Left renal pelvis (tissue), 4 donors: ENCODE results near the gene POLE. TPM values are rescaled to one million over a fixed set of nuclear protein-coding genes. Genes with fewer than 3 reads are reported as not detected.

Experiments
- DNase-seq, 4 donors: peaks; one replicate each; pipeline ENCODE4 v3.0.0-alpha.2; 2013; ENCODE audit warnings: low read depth in 4 of 4, low spot score in 3 of 4
- polyA plus RNA-seq, 4 donors: library from polyadenylated mRNA; unstranded; fragments of 120-200 nt; gene quantifications; one replicate each; pipeline ENCODE4 v1.2.1, GENCODE V29; 2013; ENCODE audit not compliant: insufficient read length in 4 of 4

Gene POLE
- polyA plus RNA-seq, 4 donors = 42.6 to 65.2 (median 49.1) TPM

DNA sequence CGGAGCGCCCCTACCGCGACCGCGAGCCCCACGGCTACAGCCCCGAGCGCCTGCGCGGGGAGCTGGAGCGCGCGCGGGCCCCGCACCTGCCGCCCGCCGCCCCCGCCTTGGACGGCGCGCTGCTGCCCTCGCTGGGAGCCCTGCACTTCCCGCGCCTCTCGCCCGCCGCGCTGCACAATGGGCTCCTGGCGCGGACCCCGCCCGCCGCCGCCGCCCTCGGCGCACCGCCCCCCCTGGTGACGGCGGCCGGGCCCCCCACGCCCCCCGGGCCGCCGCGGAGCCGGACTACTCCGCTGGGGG lies 103.8 kb downstream of the POLE start:
- DNase-seq = no peak

- DNase-seq = no peak
These were observed 104.3 kb downstream of the POLE start for GRCh38 chr12:132582582-132583410.

DNA sequence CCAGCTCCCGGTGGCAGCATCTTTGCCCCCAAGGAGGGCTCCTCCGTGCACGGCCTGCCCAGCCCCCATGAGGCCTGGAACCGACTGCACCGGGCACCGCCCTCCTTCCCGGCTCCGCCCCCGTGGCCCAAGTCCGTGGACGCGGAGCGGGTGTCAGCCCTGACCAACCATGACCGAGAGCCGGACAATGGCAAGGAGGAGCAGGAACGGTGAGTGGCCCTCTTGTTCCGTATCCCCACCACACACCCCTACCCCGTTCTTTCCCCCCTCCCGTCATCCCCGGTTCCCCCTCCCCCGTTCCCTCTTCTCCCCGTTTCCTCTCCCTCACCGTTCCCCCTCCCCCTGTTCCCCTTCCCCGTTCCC lies 105.1 kb downstream of the POLE start:
- no peak for DNase-seq

DNA sequence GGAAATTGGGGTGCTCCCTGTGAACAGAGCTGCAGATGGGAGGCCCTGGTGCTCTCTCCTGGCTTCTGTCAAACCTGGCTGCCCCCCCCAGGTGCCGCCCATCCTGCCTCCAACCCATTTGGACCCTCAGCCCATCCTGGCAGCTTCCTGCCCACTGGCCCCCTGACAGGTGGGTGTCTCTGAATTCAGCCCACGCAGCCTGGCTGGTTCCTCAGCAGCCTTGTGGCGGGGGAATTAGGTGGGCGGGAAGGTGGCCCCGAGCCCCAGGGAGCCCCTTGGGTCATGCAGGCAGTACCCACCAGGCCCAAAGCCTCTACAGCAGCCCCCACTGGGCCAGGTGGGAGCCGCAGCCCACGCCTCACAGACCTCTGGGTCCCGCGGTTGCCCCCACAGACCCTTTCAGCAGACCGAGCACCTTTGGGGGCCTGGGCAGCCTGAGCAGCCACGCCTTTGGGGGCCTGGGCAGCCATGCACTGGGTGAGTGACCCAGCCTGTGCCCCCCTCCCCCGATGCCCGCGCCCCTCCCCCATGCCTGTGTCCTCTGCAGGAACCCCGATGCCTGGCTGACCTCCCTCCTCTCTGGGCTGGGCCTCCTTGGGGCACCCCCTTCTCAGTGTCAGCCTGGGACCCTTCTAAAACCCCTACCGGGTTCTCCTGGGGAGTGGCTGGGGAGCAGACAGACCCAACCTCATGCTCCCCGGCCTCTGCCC lies 105.6 kb downstream of the POLE start:
- no peak for DNase-seq

- no peak for DNase-seq
These were observed 106.3 kb downstream of the POLE start for GRCh38 chr12:132580701-132581292.

DNA sequence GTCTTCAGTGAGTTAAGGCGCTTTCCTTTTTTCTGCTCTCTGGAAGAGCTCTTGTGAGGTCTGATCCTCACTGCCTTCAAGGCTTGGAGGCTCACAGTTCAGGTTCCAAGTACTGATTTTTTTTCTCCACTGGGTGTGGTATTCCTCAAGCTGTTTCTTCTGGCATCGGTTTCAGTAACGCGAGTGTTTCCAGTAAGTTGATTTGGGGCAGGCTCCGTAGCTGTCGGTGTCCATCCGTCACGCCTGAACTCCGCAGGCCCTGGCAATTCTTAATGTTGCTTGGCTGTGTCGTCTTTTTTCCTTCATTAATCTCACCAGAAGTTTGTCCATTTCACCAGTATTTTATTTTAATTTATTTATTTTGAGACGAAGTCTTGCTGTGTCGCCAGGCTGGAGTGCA lies 107.4 kb downstream of the POLE start:
- DNase-seq = no peak

DNA sequence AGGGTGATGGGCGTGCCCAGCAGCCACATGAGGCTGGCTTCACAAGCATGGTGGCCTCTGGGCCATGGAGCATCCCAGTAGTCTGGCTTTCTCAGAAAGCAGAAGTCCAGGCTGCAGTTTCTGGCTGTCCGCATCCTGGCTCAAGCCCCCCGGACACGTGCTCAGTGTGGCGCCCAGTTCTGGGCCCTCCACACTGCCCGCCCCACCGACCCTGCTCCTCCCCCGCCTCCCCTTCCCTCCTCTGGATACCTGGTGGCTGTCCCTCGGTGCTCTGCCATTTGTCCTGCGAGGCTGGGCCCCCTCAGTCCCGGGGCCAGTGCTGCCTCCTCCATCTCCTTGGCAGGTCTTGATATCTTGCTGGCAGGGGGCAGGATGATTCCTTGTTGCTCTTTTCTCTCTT lies 108.3 kb downstream of the POLE start:
- no peak for DNase-seq

DNA sequence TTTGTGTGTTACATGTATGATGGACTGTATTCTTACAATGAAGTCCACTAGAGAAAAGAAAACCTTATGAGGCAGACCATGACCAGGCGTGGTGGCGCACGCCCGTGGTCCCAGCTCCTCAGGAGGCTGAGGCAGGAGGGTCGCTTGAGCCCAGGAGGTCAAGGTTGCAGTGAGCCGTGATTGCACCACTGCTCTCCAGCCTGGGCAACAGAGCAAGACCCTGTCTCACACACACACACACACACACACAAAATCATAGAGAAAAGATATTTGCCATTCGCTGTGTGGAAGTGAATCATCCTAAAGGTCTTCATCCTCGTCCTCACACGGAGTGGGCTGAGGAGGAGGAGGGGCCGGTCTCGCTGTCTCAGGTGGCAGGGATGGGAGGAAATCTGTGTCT lies 109.0 kb downstream of the POLE start:
- no peak for DNase-seq

- DNase-seq = no peak
These were observed 109.8 kb downstream of the POLE start for GRCh38 chr12:132577191-132577920.

DNA sequence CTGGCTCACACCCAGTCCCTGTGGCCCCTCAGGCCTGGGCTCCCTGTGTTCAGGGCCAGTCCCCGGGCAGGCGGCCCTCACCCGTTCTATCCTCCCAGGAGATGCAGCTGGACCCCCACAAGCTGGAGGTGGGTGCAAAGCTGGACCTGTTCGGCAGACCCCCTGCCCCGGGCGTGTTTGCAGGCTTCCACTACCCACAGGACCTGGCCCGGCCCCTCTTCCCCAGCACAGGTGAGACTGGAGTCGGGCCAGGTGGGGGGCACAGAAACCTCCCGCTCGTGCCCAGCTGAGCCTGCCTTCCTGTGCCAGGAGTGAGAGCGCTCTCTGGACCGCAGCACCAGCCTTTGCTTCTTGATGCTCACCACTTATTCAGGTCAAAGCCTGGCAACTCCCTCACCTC lies 110.4 kb downstream of the POLE start:
- no peak for DNase-seq

GRCh38 chr12:132575661-132576060 lies 111.5 kb downstream of the POLE start:
- no peak for DNase-seq

DNA sequence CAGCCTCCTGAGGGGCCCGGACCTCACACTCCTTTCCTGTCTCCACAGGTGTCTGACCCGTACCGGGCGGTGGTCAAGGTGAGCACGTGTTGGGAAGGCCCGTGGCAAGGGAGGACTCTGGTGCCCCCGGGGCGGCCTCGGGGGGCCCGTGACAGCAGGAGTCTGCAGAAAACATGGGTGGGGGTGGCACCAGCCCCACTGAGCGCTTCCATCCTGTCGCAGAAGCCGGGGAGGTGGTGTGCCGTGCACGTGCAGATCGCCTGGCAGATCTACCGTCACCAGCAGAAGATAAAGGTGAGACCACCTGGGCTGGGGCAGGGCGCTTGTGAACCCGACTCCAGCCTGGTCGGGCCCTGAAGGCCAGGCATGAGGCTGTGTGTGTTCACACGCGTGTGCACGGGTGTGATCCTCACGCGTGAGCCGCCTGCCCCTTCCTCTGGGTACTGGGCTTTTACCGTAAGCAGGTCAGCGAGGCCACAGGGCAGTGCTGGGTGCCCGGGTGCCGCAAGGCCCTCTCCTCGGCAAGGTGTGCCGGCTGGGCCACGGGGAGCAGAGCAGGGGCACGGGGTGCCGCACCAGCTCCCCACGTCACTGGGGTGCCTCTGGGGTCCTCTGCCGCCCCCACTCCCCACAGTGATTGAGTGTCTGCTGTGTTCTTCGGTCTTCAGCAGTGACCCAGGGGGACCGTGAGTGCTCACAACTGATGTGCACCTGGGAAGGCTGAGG lies 112.7 kb downstream of the POLE start:
- no peak for DNase-seq

Other genes with a start within 250 kb of the POLE start
- gene FBRSL1, start 197.2 kb downstream of the POLE start, polyA plus RNA-seq = 10 to 100 TPM; 34.5 to 93.9 (median 48.2) TPM
- gene LRCOL1, start 76.8 kb downstream of the POLE start, polyA plus RNA-seq = 1 to 10 TPM in 3 of 4 donors, under 1 TPM in 1; 0.16 to 5.0 (median 1.7) TPM
- 1 to 10 TPM in 3 of 4 donors, under 1 TPM in 1; 0.64 to 1.8 (median 1.5) TPM for gene P2RX2, start 68.6 kb downstream of the POLE start, polyA plus RNA-seq
- 10 to 100 TPM; 41.6 to 63.5 (median 48.5) TPM for gene PXMP2, start 245 bp upstream of the POLE start, polyA plus RNA-seq
- 10 to 100 TPM; 14.3 to 25.4 (median 21.7) TPM for gene PGAM5, start 23.5 kb upstream of the POLE start, polyA plus RNA-seq
- gene ANKLE2, start 74.5 kb upstream of the POLE start, polyA plus RNA-seq = 10 to 100 TPM; 60.5 to 83.9 (median 67.6) TPM
- 10 to 100 TPM; 25.1 to 35.3 (median 29.9) TPM for gene GOLGA3, start 141.5 kb upstream of the POLE start, polyA plus RNA-seq
- 10 to 100 TPM; 16.6 to 26.6 (median 22.1) TPM for gene CHFR, start 200.3 kb upstream of the POLE start, polyA plus RNA-seq